WTC11 (cell line): ENCODE measurements around the gene MAP3K12. TPM values are rescaled to one million over a fixed set of nuclear protein-coding genes. Genes with fewer than 3 reads are reported as not detected.

Experiments used
- ATAC-seq: fragments of 200-7000 bp; cut with Tn5 transposase; 2 replicates; pipeline ENCODE4 v1.10.0; 2021; ENCODE audit warnings: mild to moderate bottlenecking, moderate library complexity
- CTCF ChIA-PET: fragments of 300-600 bp; sonication (Branson Sonifier 250); formaldehyde crosslinking; loops from one replicate; lab custom pipeline; 2021; ENCODE audit warnings: antibody characterized with exemption; lab: Charles Lee
- POLR2A ChIA-PET: fragments of 350-600 bp; sonication (Branson Sonifier 250); formaldehyde crosslinking; loops from one replicate; lab custom pipeline; 2021; ENCODE audit warnings: antibody characterized with exemption; lab: Charles Lee
- DNase-seq: peaks from one replicate; pipeline ENCODE4 v3.0.0; 2021; ENCODE audit warnings: low spot score
- H3K27ac Mint-ChIP-seq: 2 replicates; pipeline ENCODE4 v1.8.0; 2021; ENCODE audit warnings: mixed read lengths
- H3K27me3 Mint-ChIP-seq: 2 replicates; pipeline ENCODE4 v1.8.0; 2021; ENCODE audit warnings: low read depth, mild to moderate bottlenecking, moderate library complexity, mixed read lengths
- H3K36me3 Mint-ChIP-seq: 2 replicates; pipeline ENCODE4 v1.8.0; 2021; ENCODE audit warnings: mixed read lengths
- H3K4me1 Mint-ChIP-seq: 2 replicates; pipeline ENCODE4 v1.8.0; 2022; ENCODE audit warnings: mixed read lengths
- H3K4me3 Mint-ChIP-seq: 2 replicates; pipeline ENCODE4 v1.8.0; 2021; ENCODE audit warnings: mild to moderate bottlenecking, moderate library complexity, mixed read lengths
- H3K9me3 Mint-ChIP-seq: 2 replicates; pipeline ENCODE4 v1.8.0; 2021; ENCODE audit warnings: mixed read lengths
- CBFB ChIP-seq: sonication (generic); formaldehyde crosslinking; IDR thresholded peaks from 2 replicates; pipeline ENCODE4 v1.8.1; 2022; ENCODE audit warnings: mild to moderate bottlenecking, low read depth, missing genetic modification reagents
- CREB1 ChIP-seq: sonication (generic); formaldehyde crosslinking; IDR thresholded peaks from 2 replicates; pipeline ENCODE4 v1.8.0; 2023; ENCODE audit warnings: mild to moderate bottlenecking, missing genetic modification reagents
- EMX1 ChIP-seq: fragments of 250-450 bp; sonication (Bioruptor Pico); IDR thresholded peaks from 2 replicates; pipeline ENCODE4 v1.8.0; 2021; ENCODE audit warnings: mild to moderate bottlenecking
- FOXP1 ChIP-seq: sonication (generic); formaldehyde crosslinking; IDR thresholded peaks from 2 replicates; pipeline ENCODE4 v1.8.0; 2022; ENCODE audit warnings: missing genetic modification reagents, mild to moderate bottlenecking, moderate library complexity, borderline replicate concordance
- IRF2 ChIP-seq: sonication (generic); formaldehyde crosslinking; IDR thresholded peaks from 2 replicates; pipeline ENCODE4 v1.8.0; 2022; ENCODE audit warnings: low read depth, missing genetic modification reagents, borderline replicate concordance
- JAZF1 ChIP-seq: fragments of 250-450 bp; sonication (Bioruptor Pico); IDR thresholded peaks from 2 replicates; pipeline ENCODE4 v1.9.0; 2021; ENCODE audit warnings: moderate library complexity, mild to moderate bottlenecking, inconsistent platforms
- KAT7 ChIP-seq: sonication (generic); formaldehyde crosslinking; IDR thresholded peaks from 2 replicates; pipeline ENCODE4 v1.8.1; 2023; ENCODE audit warnings: missing genetic modification reagents, mild to moderate bottlenecking, borderline replicate concordance
- MXD4 ChIP-seq: fragments of 250-450 bp; sonication (Bioruptor Pico); IDR thresholded peaks from 2 replicates; pipeline ENCODE4 v1.8.0; 2021; ENCODE audit warnings: mild to moderate bottlenecking, moderate library complexity, borderline replicate concordance
- NFYB ChIP-seq: sonication (generic); formaldehyde crosslinking; conservative IDR thresholded peaks from 2 replicates; pipeline ENCODE4 v1.8.0; 2022; ENCODE audit warnings: low read depth, missing genetic modification reagents
- PRRX2 ChIP-seq: fragments of 250-450 bp; sonication (Bioruptor Pico); IDR thresholded peaks from 2 replicates; pipeline ENCODE4 v1.8.0; 2021; ENCODE audit warnings: mild to moderate bottlenecking
- TP53 ChIP-seq: sonication (generic); formaldehyde crosslinking; IDR thresholded peaks from 2 replicates; pipeline ENCODE4 v1.8.1; 2023; ENCODE audit warnings: mild to moderate bottlenecking, missing genetic modification reagents
- ZNF121 ChIP-seq: sonication (generic); formaldehyde crosslinking; IDR thresholded peaks from 2 replicates; pipeline ENCODE4 v1.8.0; 2023; ENCODE audit warnings: missing genetic modification reagents
- ZNF232 ChIP-seq: sonication (generic); formaldehyde crosslinking; IDR thresholded peaks from 2 replicates; pipeline ENCODE4 v1.8.0; 2022; ENCODE audit warnings: mild to moderate bottlenecking, missing genetic modification reagents
- ZNF423 ChIP-seq: fragments of 250-450 bp; sonication (Bioruptor Pico); IDR thresholded peaks from 2 replicates; pipeline ENCODE4 v2.1.2; 2022; ENCODE audit warnings: mild to moderate bottlenecking, moderate library complexity
- ZNF671 ChIP-seq: fragments of 250-450 bp; sonication (Bioruptor Pico); IDR thresholded peaks from 2 replicates; pipeline ENCODE4 v1.8.0; 2021; ENCODE audit warnings: mild to moderate bottlenecking
- total RNA-seq: library from RNA; stranded (reverse); gene quantifications from 3 replicates; pipeline ENCODE4 v1.2.3, GENCODE V29; 2021
- TF ChIP-seq, protein P1 (sequence below): sonication (generic); formaldehyde crosslinking; IDR thresholded peaks from 2 replicates; pipeline ENCODE4 v1.8.0; 2022; ENCODE audit warnings: mild to moderate bottlenecking, missing genetic modification reagents
- TF ChIP-seq, protein P2 (sequence below): fragments of 250-450 bp; sonication (Bioruptor Pico); IDR thresholded peaks from 2 replicates; pipeline ENCODE4 v1.9.0; 2021; ENCODE audit warnings: mild to moderate bottlenecking
- TF ChIP-seq, protein P3 (sequence below): sonication (generic); formaldehyde crosslinking; IDR thresholded peaks from 2 replicates; pipeline ENCODE4 v1.8.1; 2022; ENCODE audit warnings: mild to moderate bottlenecking, missing genetic modification reagents, moderate library complexity, borderline replicate concordance
- TF ChIP-seq, protein P4 (sequence below): sonication (generic); formaldehyde crosslinking; IDR thresholded peaks from 2 replicates; pipeline ENCODE4 v1.8.1; 2023; ENCODE audit warnings: mild to moderate bottlenecking, missing genetic modification reagents
- TF ChIP-seq, protein P5 (sequence below): sonication (generic); formaldehyde crosslinking; IDR thresholded peaks from 2 replicates; pipeline ENCODE4 v1.8.1; 2023; ENCODE audit warnings: mild to moderate bottlenecking, missing genetic modification reagents
- TF ChIP-seq, protein P6 (sequence below): fragments of 200-600 bp; IDR thresholded peaks from 2 replicates; pipeline ENCODE4 v1.8.0; 2022; ENCODE audit warnings: antibody characterized with exemption
- TF ChIP-seq, protein P7 (sequence below): sonication (generic); formaldehyde crosslinking; conservative IDR thresholded peaks from 2 replicates; pipeline ENCODE4 v1.8.1; 2022; ENCODE audit warnings: mild to moderate bottlenecking, missing genetic modification reagents

MAP3K12 gene
- total RNA-seq, 1 experiment from 2014 or later: 23.6 TPM

DNA sequence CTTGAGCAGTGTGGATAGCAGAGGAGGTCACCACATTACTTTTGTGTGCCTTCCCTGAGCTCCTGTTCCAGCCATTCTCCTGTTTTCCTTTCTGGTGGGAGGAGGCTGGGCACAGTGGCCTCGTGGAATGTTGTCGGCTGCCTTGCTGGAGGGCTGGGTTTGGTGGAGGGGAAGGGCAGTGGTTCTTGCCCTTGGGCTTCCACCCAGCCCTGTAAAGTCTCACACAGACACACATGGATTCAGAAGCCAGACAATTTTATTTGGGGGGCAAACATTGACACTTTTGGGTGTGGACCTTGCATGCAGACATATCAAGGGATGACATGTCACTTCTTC, 7.2 kb upstream of the MAP3K12 start:
- no peak overlapping the region for H3K4me3 Mint-ChIP-seq
- ChIA-PET POLR2A (no interaction called here), CTCF (interaction anchor here (0.9 to 6.8 kb wide), 2 partner anchors 26 to 154 kb away, joined by 4 to 99 read pairs; no protein-coding TSS in a partner anchor)
- no peak for TF ChIP-seq CREB1 (CRISPR knock-in tag)
- TF ChIP-seq MXD4 (CRISPR knock-in tag): no peak
- TF ChIP-seq, protein P1, sequence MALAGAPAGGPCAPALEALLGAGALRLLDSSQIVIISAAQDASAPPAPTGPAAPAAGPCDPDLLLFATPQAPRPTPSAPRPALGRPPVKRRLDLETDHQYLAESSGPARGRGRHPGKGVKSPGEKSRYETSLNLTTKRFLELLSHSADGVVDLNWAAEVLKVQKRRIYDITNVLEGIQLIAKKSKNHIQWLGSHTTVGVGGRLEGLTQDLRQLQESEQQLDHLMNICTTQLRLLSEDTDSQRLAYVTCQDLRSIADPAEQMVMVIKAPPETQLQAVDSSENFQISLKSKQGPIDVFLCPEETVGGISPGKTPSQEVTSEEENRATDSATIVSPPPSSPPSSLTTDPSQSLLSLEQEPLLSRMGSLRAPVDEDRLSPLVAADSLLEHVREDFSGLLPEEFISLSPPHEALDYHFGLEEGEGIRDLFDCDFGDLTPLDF (CRISPR knock-in tag): no peak
- TF ChIP-seq IRF2 (CRISPR knock-in tag): no peak
- no peak for TF ChIP-seq ZNF121 (CRISPR knock-in tag)
- no peak for TF ChIP-seq KAT7 (CRISPR knock-in tag)
- TF ChIP-seq TP53 (CRISPR knock-in tag): no peak
- no peak for TF ChIP-seq JAZF1 (CRISPR knock-in tag)
- no peak for TF ChIP-seq ZNF423
- TF ChIP-seq ZNF671 (CRISPR knock-in tag): no peak
- no peak for TF ChIP-seq EMX1 (CRISPR knock-in tag)
- TF ChIP-seq, protein P2, sequence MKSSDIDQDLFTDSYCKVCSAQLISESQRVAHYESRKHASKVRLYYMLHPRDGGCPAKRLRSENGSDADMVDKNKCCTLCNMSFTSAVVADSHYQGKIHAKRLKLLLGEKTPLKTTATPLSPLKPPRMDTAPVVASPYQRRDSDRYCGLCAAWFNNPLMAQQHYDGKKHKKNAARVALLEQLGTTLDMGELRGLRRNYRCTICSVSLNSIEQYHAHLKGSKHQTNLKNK: no peak
- TF ChIP-seq, protein P3, sequence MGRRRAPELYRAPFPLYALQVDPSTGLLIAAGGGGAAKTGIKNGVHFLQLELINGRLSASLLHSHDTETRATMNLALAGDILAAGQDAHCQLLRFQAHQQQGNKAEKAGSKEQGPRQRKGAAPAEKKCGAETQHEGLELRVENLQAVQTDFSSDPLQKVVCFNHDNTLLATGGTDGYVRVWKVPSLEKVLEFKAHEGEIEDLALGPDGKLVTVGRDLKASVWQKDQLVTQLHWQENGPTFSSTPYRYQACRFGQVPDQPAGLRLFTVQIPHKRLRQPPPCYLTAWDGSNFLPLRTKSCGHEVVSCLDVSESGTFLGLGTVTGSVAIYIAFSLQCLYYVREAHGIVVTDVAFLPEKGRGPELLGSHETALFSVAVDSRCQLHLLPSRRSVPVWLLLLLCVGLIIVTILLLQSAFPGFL (CRISPR knock-in tag): no peak
- TF ChIP-seq PRRX2 (CRISPR knock-in tag): no peak
- no peak for TF ChIP-seq CBFB (CRISPR knock-in tag)
- no peak for TF ChIP-seq ZNF232 (CRISPR knock-in tag)
- TF ChIP-seq, protein P4, sequence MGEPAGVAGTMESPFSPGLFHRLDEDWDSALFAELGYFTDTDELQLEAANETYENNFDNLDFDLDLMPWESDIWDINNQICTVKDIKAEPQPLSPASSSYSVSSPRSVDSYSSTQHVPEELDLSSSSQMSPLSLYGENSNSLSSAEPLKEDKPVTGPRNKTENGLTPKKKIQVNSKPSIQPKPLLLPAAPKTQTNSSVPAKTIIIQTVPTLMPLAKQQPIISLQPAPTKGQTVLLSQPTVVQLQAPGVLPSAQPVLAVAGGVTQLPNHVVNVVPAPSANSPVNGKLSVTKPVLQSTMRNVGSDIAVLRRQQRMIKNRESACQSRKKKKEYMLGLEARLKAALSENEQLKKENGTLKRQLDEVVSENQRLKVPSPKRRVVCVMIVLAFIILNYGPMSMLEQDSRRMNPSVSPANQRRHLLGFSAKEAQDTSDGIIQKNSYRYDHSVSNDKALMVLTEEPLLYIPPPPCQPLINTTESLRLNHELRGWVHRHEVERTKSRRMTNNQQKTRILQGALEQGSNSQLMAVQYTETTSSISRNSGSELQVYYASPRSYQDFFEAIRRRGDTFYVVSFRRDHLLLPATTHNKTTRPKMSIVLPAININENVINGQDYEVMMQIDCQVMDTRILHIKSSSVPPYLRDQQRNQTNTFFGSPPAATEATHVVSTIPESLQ: no peak
- TF ChIP-seq, protein P5, sequence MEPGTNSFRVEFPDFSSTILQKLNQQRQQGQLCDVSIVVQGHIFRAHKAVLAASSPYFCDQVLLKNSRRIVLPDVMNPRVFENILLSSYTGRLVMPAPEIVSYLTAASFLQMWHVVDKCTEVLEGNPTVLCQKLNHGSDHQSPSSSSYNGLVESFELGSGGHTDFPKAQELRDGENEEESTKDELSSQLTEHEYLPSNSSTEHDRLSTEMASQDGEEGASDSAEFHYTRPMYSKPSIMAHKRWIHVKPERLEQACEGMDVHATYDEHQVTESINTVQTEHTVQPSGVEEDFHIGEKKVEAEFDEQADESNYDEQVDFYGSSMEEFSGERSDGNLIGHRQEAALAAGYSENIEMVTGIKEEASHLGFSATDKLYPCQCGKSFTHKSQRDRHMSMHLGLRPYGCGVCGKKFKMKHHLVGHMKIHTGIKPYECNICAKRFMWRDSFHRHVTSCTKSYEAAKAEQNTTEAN (CRISPR knock-in tag): no peak
- no peak for TF ChIP-seq FOXP1 (CRISPR knock-in tag)
- DNase-seq (no peak), ATAC-seq (no peak)
- H3K27ac Mint-ChIP-seq: no peak overlapping the region
- H3K4me1 Mint-ChIP-seq: peaks cover 12% of the 10 kb centered on the region
- no peaks in the 10 kb centered on the region for H3K27me3 Mint-ChIP-seq
- no peaks in the 10 kb centered on the region for H3K9me3 Mint-ChIP-seq
- peaks cover 21% of the 10 kb centered on the region for H3K36me3 Mint-ChIP-seq

DNA sequence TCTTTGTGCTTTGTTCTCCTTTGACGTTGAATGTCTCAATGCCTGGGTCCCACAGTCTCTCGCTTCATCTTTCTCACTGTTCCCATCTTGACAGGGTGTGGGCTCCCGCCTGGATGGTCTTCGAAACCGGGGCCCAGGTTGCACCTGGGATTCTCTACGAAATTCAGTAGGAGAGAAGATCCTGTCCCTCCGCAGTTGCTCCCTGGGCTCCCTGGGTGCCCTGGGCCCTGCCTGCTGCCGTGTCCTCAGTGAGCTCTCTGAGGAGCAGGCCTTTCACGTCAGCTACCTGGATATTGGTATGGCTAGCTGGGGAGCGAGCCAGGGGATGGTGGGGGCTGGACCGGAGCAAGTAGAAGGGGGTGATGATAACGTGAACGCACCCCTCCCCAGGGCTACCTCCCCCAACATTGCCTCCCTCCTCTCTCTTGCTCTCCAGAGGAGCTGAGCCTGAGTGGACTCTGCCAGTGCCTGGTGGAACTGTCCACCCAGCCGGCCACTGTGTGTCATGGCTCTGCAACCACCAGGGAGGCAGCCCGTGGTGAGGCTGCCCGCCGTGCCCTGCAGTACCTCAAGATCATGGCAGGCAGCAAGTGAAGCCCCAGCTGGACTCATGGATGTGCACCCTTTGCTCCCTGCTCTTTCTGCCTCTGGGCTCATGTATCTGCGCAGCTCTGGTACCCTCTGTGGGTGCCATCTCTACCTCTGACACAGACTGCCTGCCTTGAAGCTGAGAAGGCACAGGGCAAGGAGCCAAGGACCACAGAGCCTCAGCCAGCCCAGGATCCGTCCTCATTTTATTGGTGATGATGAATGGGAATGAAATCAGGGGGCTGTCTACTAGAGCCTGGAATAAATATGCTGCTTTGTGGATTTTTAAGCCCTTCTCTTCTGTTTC, 6.5 kb upstream of the MAP3K12 start:
- Mint-ChIP-seq H3K4me3 (no peak overlapping the region), H3K9me3 (no peaks in the 10 kb centered on the region), H3K27ac (no peak overlapping the region), H3K27me3 (no peaks in the 10 kb centered on the region), H3K36me3 (peaks cover 21% of the 10 kb centered on the region), H3K4me1 (peaks cover 12% of the 10 kb centered on the region)
- no peak for ATAC-seq
- TF ChIP-seq, protein P6, sequence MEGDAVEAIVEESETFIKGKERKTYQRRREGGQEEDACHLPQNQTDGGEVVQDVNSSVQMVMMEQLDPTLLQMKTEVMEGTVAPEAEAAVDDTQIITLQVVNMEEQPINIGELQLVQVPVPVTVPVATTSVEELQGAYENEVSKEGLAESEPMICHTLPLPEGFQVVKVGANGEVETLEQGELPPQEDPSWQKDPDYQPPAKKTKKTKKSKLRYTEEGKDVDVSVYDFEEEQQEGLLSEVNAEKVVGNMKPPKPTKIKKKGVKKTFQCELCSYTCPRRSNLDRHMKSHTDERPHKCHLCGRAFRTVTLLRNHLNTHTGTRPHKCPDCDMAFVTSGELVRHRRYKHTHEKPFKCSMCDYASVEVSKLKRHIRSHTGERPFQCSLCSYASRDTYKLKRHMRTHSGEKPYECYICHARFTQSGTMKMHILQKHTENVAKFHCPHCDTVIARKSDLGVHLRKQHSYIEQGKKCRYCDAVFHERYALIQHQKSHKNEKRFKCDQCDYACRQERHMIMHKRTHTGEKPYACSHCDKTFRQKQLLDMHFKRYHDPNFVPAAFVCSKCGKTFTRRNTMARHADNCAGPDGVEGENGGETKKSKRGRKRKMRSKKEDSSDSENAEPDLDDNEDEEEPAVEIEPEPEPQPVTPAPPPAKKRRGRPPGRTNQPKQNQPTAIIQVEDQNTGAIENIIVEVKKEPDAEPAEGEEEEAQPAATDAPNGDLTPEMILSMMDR: no peak
- TF ChIP-seq, protein P7, sequence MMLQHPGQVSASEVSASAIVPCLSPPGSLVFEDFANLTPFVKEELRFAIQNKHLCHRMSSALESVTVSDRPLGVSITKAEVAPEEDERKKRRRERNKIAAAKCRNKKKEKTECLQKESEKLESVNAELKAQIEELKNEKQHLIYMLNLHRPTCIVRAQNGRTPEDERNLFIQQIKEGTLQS: no peak
- TF ChIP-seq NFYB (CRISPR knock-in tag): no peak
- POLR2A ChIA-PET: no interaction called here
- DNase-seq: no peak
- CTCF ChIA-PET: interaction anchor here (0.9 to 6.8 kb wide), 2 partner anchors 26 to 153 kb away, joined by 4 to 99 read pairs; no protein-coding TSS in a partner anchor
